ENCODE data around the gene CELA2B.
A peak's percentile ranks its signal among the peaks of the same experiment; 100 is the strongest.

Gene CELA2B

GRCh38 chr1:15526490-15527339, 50.8 kb downstream of the CELA2B start, which contains the start of gene DNAJC16:
Gene DNAJC16, plus strand, starts transcription at chr1:15526848. Its CDS starts 2,258 bp downstream, at chr1:15529106.
- peak within 1 kb of the TSS; percentile 69 for H3K4me3 ChIP-seq (ENCODE audit: low read depth, low read length)
- TF ChIP-seq, protein P1, sequence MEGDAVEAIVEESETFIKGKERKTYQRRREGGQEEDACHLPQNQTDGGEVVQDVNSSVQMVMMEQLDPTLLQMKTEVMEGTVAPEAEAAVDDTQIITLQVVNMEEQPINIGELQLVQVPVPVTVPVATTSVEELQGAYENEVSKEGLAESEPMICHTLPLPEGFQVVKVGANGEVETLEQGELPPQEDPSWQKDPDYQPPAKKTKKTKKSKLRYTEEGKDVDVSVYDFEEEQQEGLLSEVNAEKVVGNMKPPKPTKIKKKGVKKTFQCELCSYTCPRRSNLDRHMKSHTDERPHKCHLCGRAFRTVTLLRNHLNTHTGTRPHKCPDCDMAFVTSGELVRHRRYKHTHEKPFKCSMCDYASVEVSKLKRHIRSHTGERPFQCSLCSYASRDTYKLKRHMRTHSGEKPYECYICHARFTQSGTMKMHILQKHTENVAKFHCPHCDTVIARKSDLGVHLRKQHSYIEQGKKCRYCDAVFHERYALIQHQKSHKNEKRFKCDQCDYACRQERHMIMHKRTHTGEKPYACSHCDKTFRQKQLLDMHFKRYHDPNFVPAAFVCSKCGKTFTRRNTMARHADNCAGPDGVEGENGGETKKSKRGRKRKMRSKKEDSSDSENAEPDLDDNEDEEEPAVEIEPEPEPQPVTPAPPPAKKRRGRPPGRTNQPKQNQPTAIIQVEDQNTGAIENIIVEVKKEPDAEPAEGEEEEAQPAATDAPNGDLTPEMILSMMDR (IDR thresholded peaks at IDR 0.05; ENCODE audit: insufficient read depth, low read depth, low read length, missing control alignments) = no peak
- peak; percentile 100 for DNase-seq (ENCODE audit: low read depth)

DNA sequence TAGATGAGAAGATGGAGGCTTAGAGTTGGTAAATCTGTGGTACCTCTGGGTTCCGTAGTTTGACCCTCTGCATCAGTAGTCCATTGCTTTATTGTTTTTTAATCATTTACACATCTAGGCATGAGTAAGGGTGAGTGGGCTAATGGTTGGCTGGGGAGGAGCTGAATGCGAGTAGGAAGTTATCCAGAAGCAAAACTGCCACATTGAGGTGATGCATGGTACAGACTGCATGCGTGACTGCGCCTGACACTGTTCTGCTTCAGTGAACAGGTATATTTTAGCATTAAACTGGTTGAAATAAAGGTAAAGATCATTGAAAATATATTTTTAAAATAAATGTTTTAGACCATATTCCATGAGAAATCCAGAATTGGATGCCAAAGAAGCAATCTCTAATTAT, 55.1 kb downstream of the CELA2B start:
- DNase-seq (ENCODE audit: low read depth) = no peak
- H3K4me3 ChIP-seq (ENCODE audit: low read depth, low read length) = no peak overlapping the region
- TF ChIP-seq, protein P1 (IDR thresholded peaks at IDR 0.05; ENCODE audit: insufficient read depth, low read depth, low read length, missing control alignments) = no peak

DNA sequence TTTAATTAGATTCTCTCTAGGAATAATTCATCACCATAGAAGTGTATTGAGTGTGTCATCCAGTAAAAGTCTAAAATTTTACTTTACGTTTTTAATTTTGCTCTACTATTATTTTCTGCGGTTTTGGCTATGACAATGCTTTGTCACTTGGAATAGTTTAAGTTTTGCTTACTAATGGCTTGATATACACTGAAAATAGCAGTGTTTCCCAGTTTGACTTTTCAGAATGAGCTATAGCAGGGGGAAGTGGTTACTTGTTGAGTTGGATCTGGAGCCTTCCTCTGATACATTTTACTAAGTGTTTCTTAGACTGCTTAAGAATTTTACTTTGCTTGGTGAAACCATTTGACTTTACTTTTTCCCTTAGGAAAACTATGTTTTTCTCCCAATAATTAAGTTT, 55.8 kb downstream of the CELA2B start:
- TF ChIP-seq, protein P1 (IDR thresholded peaks at IDR 0.05; ENCODE audit: insufficient read depth, low read depth, low read length, missing control alignments) = no peak
- DNase-seq (ENCODE audit: low read depth) = no peak
- H3K4me3 ChIP-seq (ENCODE audit: low read depth, low read length) = no peak overlapping the region

DNA sequence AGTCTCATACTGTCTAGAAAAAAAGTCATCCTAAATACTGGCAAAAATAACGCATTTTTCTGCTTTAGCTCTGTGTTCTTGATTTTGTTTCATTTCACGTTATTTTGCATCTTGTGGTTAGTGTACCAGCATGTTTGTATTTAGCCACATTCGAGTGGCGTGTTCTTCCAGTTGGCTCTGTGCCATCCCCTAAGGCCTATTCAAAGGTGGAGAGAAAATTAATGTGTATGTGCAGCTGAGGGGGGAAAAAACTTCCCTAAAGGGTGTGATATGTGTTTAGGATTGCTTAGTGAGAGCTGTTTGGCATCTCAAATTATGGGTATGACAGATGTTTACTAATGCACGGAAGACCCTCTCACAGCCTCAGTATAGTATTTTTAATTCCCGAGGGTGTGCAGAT, 62.9 kb downstream of the CELA2B start:
- TF ChIP-seq, protein P1 (IDR thresholded peaks at IDR 0.05; ENCODE audit: insufficient read depth, low read depth, low read length, missing control alignments) = no peak
- DNase-seq (ENCODE audit: low read depth) = no peak
- no peak overlapping the region for H3K4me3 ChIP-seq (ENCODE audit: low read depth, low read length)

DNA sequence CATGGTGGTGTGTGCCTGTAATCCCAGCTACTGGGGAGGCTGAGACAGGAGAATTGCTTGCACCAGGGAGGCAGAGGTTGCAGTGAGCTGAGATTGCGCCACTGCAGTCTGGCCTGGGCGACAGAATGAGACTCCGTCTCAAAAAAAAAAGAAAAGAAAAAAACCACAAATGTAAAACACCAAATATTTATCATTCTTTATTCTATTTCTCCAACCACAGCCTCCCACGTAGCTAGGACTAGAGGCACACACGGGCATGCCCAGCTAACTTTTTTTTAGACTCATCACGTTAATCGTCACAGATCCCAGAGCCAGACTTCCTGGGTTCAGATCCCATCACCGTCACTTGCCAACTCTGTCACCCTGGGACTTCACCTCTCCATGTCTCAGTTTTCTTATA, 64.3 kb downstream of the CELA2B start:
- DNase-seq (ENCODE audit: low read depth) = no peak
- H3K4me3 ChIP-seq (ENCODE audit: low read depth, low read length) = no peak overlapping the region
- TF ChIP-seq, protein P1 (IDR thresholded peaks at IDR 0.05; ENCODE audit: insufficient read depth, low read depth, low read length, missing control alignments) = no peak
